Inflammatory macrophage (primary cell): ENCODE measurements around the gene DEUP1.
"Not testable (repeated sequence)": the region's sequence is repeated elsewhere in the genome, so short reads cannot be mapped to it uniquely, and the experiment has no call there.

Experiments used
- DNase-seq, 2 donors: peaks; one replicate each; pipeline ENCODE4 v3.0.0-alpha.2; 2020 to 2022
- total RNA-seq, 18 experiments: gene quantifications; one replicate each; lab custom pipeline; 2026; ENCODE audit warnings: mixed read lengths in 6 of 18, inconsistent platforms in 2 of 18; lab: John Stamatoyannopoulos, UW

The DEUP1 gene
- total RNA-seq, result 0 to 0.25 (median 0) reads per million in 18 experiments

DNA sequence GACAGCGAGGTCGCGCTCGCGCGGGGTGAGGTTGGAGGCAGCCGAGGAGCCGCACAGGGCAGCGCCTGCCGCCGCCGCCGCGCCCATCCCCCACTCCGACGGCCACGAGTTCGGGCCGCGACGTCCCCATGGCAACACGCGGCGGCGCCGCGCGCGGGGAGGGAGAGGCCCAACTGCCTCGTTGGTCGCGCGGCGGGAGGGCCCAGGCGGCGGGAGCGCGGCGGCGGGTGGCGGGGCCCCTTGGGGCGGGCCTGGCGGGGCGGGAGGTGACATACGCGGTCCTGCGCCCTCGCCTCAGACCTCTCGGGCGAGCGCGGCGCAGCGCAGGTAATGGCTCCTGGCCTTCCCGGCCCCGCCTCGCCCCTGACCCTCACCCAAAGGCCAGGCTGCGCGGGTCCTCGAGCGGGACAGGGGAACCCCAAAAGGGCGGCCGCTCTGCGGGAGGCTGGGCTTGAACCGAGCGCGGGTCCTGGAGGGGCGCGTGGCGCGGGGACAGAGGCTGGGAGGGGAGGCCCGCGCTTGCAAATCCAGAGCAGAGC, at the start of gene DEUP1:
Gene DEUP1, plus strand, starts transcription at position 297 of the 539 bp plus-strand sequence. CDS start 1,518 bp downstream, outside the sequence.
- DNase-seq, result no peak

DNA sequence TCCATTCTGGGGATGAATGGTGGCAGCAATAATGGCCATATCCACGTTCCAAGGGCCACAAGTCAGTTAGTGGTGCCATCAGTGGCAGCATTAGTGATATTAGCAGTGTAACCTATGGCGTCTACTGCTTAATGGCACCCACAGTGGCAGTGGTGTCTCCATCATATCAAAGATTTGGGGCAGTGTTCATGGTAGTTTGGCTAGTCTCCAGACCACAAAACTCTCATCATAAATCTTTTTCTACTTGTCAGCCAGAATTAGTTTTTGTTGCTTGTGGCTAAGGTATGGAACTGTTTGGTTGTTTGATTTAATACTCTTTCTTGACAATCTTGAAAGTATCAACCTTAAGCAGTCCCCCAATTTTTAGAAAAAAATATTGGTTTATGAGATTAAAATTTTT, 45.1 kb upstream of the DEUP1 start:
- no peak for DNase-seq

GRCh38 chr11:93287434-93287833, 43.1 kb upstream of the DEUP1 start:
- no peak for DNase-seq

- DNase-seq, result no peak
Measured at GRCh38 chr11:93288079-93288478, 42.5 kb upstream of the DEUP1 start.

- no peak for DNase-seq
Measured at GRCh38 chr11:93288767-93289166, 41.8 kb upstream of the DEUP1 start.

- DNase-seq, result no peak
Measured at GRCh38 chr11:93289782-93290463, 40.6 kb upstream of the DEUP1 start.

GRCh38 chr11:93291110-93291509, 39.4 kb upstream of the DEUP1 start:
- DNase-seq, result no peak

DNA sequence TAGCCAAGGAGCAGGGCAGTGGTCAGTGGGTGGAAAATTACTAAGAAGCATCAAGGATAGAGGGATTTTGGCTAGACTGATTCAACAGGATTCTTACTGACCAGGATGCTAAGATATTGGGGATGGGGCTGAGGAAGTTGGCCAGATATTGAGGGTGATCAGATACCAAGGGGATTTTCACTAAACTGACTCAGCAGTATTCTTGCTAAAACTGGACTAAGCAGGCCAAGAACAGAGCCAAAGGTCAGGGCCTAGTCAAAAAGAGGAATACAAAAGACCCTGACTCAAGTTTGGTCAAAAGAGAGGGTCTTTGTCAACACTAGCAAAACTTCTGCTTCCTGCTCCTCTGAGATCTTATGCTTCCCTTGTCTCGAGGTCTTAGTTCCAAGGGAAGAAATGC, 38.6 kb upstream of the DEUP1 start:
- DNase-seq, result no peak

- no peak for DNase-seq
Measured at GRCh38 chr11:93295921-93296575, 34.5 kb upstream of the DEUP1 start.

GRCh38 chr11:93303689-93304088, 26.9 kb upstream of the DEUP1 start:
- no peak for DNase-seq

- DNase-seq, result not testable (repeated sequence)
Measured at GRCh38 chr11:93314399-93314798, 16.1 kb upstream of the DEUP1 start.

DNA sequence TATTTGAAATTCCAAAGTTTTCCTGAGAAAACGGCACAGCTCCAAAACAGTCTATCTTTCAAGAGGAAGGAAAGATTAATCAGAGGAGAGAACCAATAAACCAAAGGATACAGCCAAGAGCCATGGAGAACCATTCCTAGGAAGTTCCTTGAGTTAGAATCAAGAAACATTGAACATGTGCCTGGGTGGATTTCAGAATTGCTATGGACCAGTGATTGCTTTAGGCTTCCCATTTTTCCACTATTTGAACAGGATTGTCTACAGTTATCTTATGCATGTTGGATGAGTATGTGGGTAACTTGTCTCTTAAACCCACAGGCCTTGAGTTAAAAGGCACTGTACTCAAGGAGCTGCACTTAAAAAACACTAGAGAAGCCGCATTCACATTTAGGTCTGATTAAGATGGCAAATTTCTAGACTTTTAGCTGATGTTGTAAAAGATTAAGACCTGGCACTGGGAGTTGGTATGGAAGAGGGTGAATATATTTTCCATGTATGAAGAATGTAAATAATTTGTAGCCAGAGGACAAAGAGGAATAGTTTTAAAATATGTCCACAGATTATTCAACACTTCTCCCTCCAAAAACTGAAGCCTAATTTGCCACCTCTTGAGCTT, 11.2 kb upstream of the DEUP1 start:
- no peak for DNase-seq

GRCh38 chr11:93320230-93320629, 10.3 kb upstream of the DEUP1 start:
- no peak for DNase-seq

- no peak for DNase-seq
Measured at GRCh38 chr11:93322207-93322606, 8.3 kb upstream of the DEUP1 start.

GRCh38 chr11:93323747-93324146, 6.8 kb upstream of the DEUP1 start:
- DNase-seq, result no peak

DNA sequence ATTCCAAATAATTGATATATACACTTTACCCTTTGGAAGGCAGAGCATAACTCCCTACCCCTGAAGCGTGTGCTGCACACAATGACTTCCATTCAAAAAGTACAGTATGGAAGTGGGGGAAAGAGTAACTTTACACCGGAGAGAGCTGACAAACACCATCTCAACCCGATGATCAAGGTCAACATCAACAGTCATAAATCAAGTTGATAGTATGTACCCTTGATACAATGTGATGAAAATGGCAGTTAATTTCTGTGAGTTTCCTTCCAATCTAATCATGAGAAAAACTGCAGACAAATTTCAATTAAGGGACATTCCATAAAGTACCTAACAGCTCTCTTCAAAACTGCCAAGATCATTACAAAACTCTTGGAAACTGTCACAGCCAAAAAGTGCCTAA, 6.0 kb upstream of the DEUP1 start:
- no peak for DNase-seq

DNA sequence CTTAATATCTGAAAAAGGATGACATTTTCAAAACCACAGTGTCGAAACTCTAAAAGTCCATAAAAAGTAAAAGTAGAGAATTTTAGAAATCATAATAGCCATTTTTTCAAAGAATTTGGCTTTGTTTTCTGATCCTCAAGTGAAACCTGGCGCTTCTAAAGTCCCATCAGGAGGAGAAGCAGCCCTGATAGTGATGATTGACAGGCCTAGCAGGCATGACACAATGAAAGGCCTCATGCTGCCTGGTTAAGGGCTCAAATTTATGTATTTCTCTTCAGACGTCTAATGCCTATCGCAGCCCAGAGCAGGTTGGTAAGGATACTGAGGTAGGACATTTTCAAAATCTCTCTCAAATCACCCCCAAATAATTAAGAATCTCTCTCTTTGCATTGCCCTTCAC, 3.9 kb upstream of the DEUP1 start:
- no peak for DNase-seq

GRCh38 chr11:93329936-93330445, 551 bp upstream of the DEUP1 start:
- DNase-seq, result no peak

DNA sequence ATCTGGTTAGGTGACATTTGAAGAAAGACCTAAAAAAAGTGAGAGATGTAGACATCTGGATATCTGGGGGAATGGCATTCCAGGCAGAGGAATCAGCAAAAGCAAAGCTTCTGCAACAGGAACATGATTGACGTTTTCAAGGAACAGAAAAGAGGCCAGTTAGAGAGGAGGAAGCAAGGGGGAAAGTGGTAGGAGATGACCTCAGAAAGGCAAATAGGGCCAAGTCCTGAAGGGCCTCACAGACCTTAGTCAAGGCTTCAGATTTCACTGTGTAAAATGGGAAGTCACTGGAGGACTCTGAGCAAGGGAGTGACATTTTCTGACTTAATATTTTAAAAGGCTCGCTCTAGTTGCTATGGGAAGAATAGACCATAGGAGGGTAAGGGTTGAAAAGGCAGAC, 9.7 kb downstream of the DEUP1 start:
- DNase-seq, result peak in 1 of 2 donors; percentile 1

DNA sequence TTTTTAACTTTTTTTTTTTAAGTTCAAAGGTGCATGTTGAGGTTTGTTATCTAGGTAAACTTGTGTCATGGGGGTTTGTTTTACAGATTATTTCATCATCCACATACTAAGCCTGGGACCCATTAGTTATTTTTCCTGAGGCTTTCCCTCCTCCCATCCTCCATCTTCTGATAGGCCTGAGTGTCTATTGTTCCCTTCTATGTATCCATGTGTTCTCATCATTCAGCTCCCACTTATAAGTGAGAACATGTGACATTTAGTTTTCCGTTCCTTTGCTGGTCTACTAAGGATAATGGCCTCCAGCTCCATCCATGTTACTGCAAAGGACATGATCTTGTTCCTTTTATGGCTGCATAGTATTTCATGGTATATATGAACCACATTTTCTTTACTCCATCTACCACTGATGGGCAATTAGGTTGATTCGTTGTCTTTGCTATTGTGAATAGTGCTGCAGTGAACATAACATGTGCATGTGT, 14.4 kb downstream of the DEUP1 start:
- no peak for DNase-seq

- DNase-seq, result no peak
Measured at GRCh38 chr11:93348930-93349329, 18.4 kb downstream of the DEUP1 start.

DNA sequence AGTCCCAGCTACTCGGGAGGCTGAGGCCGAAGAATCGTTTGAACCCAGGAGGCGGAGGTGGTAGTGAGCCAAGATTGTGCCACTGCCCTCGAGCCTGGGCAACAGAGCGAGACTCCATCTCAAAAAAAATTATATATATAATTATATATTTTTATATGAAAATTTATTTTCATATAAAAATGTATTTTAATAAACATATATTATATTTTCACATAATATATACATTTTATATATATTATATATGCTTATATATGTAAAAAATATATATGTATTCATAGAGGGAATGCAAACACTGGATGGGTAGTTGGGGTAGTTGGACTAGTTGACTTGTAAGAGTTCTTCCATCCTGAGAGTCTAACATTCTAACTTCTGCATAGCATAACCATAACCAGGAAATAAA, 20.3 kb downstream of the DEUP1 start:
- no peak for DNase-seq

- no peak for DNase-seq
Measured at GRCh38 chr11:93359396-93359795, 28.9 kb downstream of the DEUP1 start.
